Measurements from ENCODE around the gene RIN1. TPM values are rescaled to one million over a fixed set of nuclear protein-coding genes. Genes with fewer than 3 reads are reported as not detected.
A peak's percentile ranks its signal among the peaks of the same experiment; 100 is the strongest.

Gene RIN1
- total and polyA plus RNA-seq, 2 experiments from 2014 or later, result 2.5 to 8.2 TPM

- H3K9me3 Mint-ChIP-seq, result no peaks in the 10 kb centered on the region
- H3K27ac Mint-ChIP-seq, result no peak overlapping the region
- Histone ChIP-seq H2AFZ (no peak overlapping the region), H3K4me3 (peak overlapping the region; percentile 60), H3K9me2 (ENCODE audit: insufficient read depth) (no peaks in the 10 kb centered on the region), H3F3A (replicated peaks; ENCODE audit: low read depth) (0 out of 2 replicates have a peak, but pooled peaks cover 6% of the 10 kb centered on the region), H3K36me3 (ENCODE audit: insufficient read depth) (no peaks in the 10 kb centered on the region; the same call in 1 of the 2 replicates), H3K27me3 (ENCODE audit: insufficient read depth) (no peaks in the 10 kb centered on the region), H4K20me1 (replicated peaks; ENCODE audit: insufficient read depth) (no peaks in the 10 kb centered on the region; the same call in 1 of the 2 replicates), H3K27ac (ENCODE audit: low read depth) (no peak overlapping the region), H3K79me2 (replicated peaks; ENCODE audit: insufficient read depth) (no peaks in the 10 kb centered on the region), H3K4me1 (ENCODE audit: insufficient read depth) (peaks cover 16% of the 10 kb centered on the region; the same call in 1 of the 2 replicates), H3K4me2 (peak overlapping the region; percentile 82)
- H3K27me3 Mint-ChIP-seq (ENCODE audit: insufficient read depth, low read depth, poor library complexity), result peaks cover 4% of the 10 kb centered on the region
- peaks cover 7% of the 10 kb centered on the region for H3K36me3 Mint-ChIP-seq (ENCODE audit: low read depth)
- peaks cover 18% of the 10 kb centered on the region for H3K4me1 Mint-ChIP-seq
- peak; percentile 52 for ATAC-seq
- peak overlapping the region; percentile 83 for H3K4me3 Mint-ChIP-seq
- no peak for TF ChIP-seq NANOG (IDR thresholded peaks at IDR 0.05; ENCODE audit: borderline replicate concordance)
- TF ChIP-seq CTCF (conservative IDR thresholded peaks at IDR 0.05; ENCODE audit: low read depth in 2 of 2), result no peak
- no peak for TF ChIP-seq REST (IDR thresholded peaks at IDR 0.05; ENCODE audit: unreplicated experiment)
- TF ChIP-seq ZNF331 (CRISPR knock-in tag; IDR thresholded peaks at IDR 0.05; ENCODE audit: low read depth), result no peak
- TF ChIP-seq JUNB (IDR thresholded peaks at IDR 0.05; ENCODE audit: unreplicated experiment), result no peak
- TF ChIP-seq CREB1 (CRISPR knock-in tag; IDR thresholded peaks at IDR 0.05; ENCODE audit: low read depth), result no peak
- no peak for TF ChIP-seq POLR2AphosphoS5 (IDR thresholded peaks at IDR 0.05; ENCODE audit: low read depth)
- no peak for TF ChIP-seq EZH2phosphoT487 (IDR thresholded peaks at IDR 0.05; ENCODE audit: unreplicated experiment)
- DNase-seq (ENCODE audit: low spot score), result peak; percentile 72
These were observed 552 bp downstream of the RIN1 start for GRCh38 chr11:66335531-66336233.
